OCI-M1 (cell line): ENCODE data around the gene ETV6.
"Not testable (repeated sequence)": the region's sequence is repeated elsewhere in the genome, so short reads cannot be mapped to it uniquely, and the experiment has no call there.

Experiments used
- DNase-seq: peaks from one replicate; lab custom pipeline; 2025; lab: John Stamatoyannopoulos, UW

The ETV6 gene

DNA sequence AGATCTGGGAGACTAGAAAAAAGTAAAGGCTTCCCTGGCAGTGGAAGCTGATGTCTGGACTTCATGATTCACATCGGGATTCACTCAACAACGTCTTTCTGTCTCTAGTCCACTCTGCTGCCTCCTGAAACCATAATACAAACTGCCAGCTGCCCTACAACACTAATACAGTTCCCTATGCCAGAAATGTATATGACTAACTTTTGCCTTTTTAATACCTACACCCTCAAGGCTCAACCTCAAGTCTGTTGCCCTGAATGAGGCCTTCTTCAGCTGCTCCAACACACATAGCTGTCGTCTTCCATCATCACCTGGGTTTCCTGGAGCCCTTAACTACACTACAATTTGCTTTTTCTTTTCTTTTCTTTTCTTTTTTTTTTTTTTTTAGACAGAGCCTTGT lies 238.6 kb downstream of the ETV6 start:
- no peak for DNase-seq

DNA sequence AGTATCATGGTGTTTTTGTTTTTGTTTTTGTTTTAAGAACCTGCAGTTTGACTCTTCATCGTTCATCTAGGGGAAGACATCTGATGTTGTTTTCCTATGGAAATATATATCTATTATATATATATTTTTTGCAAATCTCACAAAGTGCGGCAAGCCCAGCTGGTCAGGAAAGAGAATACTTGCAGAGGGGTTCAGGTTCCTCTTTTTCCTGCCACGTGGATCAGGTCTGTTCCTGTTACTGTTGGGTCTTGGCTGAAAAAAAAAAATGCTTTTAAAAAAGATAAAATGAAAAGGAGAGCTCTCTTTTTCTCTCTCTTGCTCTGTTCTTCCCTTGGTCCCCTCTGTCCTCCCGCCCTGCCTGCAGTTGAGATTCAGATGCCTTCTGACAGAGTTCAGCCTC lies 241.9 kb downstream of the ETV6 start:
- DNase-seq: no peak

DNA sequence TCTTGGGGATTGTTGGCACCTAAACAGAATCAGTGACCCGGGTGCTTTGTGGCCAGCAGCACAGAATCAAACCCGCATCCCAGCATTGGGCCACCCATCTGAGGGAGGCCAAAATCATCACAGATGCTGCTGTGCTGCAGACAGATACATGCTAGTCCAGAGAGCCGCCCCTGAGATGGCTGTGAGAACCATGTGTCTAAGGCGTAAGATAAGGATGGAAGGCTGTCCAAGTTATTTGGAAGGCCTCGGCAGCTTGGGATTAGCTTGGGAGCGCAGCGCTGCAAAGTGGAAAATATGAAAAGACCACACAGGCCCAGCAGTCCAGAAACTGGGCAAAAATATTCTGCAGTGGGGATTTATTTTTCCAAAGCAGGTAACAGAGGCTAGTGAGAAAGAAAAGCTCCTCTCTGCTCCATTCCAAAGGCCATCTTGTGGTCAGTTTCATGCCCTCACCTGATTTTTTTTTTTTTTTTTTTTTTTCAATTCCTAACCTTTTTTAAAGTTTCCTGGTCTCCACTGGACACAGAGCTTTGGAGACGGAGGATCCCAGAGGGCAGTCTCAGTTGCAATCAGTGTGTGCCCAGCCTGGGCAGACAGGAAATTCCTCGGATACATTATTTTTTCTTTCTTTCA lies 242.4 kb downstream of the ETV6 start:
- no peak for DNase-seq

DNA sequence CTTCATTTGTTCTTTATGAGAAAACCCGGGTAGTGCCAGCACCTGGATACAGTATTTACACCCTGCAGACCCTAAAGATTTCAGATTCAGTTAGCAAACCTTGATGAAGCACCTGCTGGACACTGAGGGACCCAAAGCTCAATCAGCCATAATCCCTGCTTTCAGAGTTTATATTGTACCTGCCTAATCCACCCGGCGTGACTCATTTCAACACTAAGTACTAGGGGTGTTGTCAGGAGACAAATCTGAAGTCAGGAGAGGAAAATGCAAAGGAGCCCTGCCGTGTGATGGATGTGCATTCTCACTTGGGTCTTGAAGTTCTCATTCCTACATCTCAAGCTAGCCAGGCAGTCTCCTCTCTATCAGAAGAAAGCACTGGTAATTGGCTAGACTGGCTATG lies 244.5 kb downstream of the ETV6 start:
- DNase-seq: no peak

DNA sequence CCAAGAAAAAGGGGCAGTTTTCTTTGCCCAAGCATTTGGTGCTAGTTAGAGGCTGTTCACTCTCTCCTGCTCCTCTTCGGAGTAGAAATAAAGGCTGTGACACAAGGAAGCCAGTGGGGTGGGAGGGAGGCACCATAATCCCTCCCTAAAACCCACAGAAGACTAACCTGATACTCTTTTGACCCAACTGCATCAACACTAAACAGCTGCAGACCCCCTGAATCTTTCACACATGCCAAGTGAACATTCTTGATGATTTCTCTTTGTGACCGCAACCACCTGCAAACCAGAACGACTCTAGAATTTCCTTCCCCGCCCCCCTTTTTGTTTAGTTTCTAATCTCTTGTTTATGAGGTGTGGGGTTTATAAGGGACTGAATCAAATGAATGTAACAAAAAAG lies 245.4 kb downstream of the ETV6 start:
- DNase-seq: no peak

DNA sequence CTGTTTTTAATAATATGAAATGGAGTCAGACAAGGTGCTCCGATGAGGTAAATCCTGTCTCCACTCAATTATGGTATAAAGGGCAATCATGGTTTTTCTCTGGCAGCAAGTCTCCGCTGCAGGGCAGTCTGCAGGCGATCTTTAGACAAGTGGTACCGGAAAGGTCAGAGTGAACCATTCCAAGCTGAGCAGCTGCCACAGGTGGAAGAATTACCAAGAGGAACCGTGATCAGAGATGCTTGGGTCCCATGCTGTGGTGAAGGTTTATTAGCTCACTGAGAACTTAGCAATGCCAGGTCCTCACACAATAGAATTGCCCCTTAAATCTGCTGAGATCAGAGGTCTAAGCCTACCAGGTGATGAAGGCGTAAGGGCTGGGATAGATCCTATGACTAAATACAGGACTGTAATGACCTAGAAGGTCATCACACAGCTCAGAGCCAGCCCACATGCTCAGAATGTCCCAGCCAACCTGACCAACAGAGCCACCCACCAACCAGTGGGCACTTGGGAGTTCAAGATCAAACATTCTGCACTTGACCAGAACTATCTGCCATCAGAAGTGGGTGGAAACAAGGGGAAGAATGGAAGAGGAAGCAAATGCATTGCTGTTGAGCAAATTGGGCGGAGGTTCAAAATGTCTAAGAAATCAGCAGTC lies 246.1 kb downstream of the ETV6 start:
- DNase-seq: no peak

DNA sequence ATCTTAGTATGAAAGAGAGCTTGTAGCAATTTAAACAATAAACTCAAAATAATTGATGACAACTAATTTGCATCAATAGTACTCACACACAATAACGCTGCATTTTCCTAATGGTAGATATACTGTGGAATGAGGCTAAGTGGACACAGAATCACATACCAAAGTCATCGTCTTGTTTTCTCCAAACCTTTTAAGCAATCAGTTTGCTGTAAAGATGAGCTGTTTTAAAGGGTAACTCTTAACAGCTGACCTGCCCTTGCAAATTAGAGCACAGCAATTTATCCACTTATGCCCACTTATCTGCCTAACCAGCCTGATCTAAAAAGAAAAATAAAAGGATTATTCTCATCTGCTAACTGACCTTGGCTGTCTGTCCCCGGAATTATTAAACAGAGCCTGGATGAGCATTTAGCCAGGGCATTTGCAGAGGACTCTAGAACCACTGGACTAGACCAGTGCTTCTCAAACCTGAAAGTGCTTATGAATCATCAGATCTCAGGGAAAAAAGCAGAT lies 247.0 kb downstream of the ETV6 start:
- DNase-seq: no peak

DNA sequence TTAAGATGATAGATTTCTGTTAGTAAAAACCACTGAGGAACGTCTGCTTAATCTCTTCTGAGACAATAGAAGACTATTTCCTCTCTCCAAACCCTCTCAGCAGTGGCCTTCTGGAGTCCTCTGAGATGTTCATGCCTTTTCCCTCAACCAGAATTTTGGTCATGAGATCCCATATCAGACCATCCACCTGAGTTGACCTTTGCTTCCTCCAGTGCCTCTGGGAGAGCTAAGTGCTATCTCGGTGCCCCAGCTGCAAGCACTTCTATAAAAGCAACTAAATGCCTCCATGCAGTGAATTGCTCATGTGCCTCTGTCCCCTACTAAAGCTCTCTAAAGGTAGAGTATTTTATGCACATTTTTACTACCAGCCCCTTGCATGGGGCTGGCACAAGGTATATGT lies 248.4 kb downstream of the ETV6 start:
- peak; percentile 46 for DNase-seq

DNA sequence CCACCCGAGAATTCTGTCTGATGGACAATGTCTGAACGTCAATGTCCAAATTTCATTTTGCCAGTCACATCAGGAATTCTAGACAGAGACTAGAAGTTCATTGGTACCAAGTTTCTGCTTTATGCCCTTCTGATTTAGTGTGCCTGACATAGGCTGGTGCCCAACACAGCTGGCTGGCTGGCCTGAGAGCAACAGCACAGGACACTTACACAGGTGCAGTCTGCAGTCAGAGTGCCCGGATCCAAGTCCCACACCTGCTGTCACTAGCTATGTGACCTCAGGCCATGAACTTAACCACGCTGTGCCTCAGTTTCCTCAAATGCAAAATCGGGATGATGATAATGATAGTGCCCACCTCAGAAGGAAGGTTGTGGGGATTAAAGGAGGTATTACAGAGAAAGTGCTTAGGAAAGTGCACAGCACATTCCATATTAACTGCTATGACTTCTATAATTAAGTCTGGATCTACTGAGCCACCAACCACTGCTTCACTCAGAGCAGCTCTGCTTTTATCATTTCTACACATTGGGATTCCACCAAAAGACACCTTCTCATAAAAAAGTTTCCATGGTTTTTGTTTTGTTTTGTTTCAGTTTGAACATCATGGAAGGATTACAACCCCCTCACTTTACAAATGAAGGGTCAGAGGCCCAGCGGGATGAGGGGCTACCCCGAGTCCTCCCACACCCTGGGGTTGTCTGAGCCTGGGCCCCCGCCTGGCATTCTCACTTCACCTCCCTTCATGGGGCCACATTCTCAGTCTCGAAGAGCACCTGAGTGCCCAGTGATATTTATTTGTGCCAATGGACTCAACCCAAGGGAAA lies 252.4 kb downstream of the ETV6 start:
- no peak for DNase-seq

DNA sequence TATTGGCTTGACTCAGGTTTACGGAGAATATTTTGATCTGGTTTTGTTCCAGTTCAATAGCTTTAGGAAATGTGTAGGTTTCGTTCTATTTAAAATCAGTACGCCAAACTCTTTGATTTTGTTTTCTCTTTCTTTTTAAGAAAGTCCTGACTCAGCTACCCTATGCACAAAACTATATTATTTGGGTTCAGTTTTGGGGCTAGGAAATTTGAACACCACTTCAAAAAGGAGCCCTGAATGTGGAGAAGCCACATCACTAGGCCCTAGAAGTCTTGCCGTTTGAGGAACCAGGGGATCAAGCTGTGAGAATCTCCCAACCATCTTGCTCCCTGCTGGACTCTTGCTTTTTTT lies 253.0 kb downstream of the ETV6 start:
- DNase-seq: no peak

DNA sequence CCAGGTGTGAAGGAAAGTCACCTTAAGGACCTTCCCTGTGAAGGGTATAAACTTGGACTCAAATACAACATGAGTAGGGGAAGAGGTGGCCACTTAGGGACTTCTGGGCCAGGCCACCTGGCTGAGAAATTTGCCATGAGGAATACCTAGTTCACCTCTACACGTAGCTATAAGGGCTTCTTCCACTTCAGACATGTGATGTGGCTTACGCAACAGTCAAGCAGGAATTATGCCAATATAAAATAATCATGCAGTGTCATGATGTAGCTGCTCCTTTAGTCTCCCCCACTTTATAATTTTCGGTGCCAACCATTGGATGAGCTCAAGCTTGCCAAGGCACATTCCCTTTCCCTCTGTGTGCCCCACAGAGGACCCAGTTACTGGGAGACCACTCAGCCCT lies 254.7 kb downstream of the ETV6 start:
- no peak for DNase-seq

DNA sequence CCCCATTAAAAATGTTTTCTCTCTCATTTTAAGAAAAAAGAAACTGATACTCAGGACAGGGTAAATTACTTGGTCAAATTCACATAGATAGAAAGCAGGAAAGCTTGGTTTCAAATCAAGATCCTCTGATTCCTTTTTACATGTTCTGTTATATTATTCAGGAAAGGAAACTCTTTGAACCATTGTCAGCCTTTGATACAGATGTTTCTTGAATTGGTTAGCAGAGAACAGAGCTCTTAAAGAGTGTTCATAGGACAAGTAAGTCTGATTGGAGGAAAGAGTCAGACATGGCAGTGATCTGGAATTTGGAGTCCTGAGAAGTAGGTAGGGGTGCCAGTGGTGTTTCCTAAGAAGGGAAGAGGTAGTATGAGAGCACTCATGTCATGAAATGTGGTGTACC lies 256.1 kb downstream of the ETV6 start:
- DNase-seq: no peak

DNA sequence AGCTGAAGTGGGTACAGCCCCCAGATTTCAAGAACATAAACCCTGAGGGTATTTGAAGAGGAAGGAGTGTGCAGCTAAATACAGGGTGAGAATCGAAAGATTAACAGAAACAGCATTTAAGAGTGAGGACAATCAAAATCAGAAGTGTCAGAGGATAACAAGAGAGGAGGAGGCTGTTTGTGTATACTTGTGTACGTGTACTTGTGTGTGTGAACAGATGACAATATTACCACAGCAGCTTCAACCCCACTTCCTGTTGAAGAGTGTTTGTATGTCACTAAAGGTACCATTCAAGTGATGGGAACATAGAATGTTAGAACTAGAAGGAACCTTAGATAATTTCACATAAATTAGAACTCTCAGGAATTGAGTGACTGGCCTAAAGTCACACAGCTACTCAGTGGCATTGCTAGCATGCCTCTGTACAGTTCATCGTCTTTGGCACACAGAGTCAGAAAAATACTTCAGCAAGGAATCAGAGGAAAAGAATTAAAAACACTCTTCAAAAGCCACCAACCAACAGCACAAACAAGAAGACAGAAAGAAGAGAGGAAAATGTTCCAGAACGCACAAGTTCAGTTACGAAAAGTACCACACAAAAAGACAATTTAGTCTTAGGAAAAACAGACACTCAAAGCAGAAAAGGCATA lies 256.9 kb downstream of the ETV6 start:
- no peak for DNase-seq

DNA sequence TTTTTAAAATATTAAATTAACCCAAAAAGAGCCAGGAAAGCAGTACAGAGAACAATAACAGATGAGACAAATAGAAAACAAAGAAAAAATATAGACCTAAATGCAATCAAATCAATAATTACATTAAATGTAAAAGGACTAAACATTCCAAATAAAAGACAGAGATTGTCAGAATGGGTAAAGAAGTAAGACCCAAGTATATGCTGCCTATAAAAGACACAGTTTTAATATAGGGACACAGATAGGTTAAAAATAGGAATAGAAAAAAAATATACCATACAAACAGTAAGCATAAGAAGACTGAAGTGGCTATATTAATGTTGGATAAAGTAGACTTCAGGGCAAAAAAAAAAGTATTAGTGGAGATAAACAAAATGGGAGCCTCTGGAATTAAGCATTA lies 258.2 kb downstream of the ETV6 start:
- no peak for DNase-seq

DNA sequence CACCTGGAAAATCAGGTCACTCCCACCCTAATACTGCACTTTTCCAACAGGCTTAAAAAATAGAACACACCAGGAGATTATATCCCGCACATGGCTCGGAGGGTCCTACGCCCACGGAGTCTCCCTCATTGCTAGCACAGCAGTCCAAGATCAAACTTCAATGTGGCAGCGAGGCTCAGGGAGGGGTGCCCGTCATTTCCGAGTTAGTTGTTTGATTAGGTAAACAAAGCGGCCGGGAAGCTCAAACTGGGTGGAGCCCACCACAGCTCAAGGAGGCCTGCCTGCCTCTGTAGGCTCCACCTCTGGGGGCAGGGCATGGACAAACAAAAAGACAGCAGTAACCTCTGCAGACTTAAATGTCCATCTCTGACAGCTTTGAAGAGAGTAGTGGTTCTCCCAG lies 259.9 kb downstream of the ETV6 start:
- DNase-seq: not testable (repeated sequence)

DNA sequence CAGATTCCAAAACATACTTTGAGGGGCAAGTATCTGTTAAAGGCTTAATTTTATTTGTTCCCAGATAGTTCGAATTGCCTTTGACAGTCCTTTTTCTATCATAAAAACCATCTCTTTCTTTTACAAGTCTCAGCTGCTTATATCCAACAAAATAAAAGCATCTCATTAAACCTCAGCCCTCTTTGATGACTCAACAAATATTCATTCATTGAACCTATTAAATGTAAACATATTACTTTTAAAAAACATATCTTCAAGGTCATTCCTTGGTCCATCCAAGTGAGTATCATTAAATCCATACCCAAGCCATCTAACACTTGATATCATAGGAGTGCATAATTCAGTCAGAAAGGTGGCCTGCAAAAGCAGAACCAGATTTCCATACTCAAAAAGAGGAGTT lies 266.6 kb downstream of the ETV6 start:
- no peak for DNase-seq

DNA sequence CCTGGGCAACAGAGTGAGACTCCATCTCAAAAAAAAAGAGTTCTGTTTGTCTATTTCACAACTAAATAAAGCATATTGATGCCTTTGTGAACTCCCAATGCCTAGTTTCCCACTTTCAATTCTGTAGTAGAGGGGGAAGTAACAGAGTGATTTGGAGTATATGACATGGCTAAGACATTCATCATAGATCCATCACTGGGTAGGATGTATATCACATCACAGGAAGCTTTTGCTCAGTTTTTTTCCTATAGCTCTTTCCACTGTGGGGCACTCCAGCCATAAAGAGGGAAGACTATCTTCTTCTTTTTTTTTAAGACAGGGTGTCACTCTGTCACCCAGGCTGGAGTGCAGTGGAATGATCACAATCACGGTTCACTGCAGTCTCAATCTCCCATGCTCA lies 267.3 kb downstream of the ETV6 start:
- DNase-seq: no peak

DNA sequence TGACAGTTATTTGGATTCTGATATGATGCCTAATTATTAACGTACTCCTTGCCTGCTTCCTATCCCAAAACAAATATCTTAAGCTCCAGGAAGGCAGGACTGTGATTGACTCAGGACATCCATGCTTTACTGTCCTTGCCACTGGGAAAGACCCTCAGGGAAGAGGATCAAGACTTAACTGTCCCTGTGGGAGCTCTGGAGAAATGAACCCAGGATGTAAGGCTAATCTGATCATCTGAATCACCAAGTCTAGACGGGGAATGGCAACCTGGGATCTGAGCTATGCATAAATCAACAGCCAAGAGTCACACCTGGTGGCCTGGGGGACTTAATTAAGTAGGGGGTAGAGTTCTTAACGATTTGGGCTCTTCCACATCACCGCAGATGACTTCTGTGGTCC lies 268.0 kb downstream of the ETV6 start:
- DNase-seq: no peak

DNA sequence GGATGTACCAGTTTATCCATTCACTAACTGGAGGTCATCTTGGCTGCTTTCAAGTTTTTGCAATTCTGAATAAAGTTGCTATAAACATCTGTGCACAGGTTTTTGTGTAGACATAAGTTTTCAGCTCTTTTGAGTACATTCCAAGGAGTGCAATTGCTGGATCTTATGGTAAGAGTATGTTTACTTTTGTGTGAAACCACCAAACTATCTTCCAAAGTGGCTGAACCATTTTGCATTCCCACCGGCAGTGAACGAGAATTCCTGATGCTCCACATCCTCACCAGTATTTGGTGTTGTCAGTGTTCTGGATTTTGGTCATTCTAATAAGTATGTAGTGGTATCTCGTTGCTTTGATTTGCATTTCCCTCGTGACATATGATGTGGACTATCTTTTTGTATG lies 270.8 kb downstream of the ETV6 start:
- no peak for DNase-seq

DNA sequence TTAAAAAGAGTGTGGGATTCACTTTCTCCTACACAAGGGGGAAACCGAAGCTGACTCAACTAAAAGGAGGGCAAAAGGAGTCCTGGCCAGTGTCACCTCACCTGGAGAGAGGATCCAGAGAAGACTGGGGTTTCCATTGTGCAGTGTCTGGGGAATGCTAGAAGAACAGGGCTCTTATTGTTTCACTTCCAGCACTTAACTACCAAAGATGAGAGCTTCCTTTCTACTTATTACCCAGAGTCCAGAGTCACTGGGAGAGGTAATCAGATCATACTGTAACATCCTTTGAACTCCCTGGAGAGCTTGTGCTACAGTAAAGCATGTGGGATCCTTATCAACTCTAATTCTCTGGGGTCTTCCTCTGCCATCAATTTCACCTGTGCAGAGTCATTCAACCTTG lies 272.9 kb downstream of the ETV6 start:
- no peak for DNase-seq

DNA sequence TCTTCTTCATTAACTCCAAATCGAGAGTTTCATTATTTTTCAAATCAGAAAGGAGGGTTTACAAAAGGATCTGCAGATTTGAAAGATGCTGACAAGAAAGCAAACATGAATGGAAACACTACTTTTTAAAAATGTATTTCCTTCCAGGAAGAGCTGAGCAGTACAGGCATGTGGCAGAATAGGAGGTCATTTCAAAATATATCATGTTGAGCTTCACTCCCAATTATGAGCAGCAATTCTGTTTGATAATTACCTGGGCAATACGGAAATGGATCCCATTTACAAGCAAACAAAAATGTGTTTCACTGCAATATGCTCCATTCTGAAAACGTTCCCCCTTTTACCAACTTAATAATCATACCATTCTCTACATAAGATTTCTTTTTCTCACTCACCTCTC lies 273.6 kb downstream of the ETV6 start:
- no peak for DNase-seq

DNA sequence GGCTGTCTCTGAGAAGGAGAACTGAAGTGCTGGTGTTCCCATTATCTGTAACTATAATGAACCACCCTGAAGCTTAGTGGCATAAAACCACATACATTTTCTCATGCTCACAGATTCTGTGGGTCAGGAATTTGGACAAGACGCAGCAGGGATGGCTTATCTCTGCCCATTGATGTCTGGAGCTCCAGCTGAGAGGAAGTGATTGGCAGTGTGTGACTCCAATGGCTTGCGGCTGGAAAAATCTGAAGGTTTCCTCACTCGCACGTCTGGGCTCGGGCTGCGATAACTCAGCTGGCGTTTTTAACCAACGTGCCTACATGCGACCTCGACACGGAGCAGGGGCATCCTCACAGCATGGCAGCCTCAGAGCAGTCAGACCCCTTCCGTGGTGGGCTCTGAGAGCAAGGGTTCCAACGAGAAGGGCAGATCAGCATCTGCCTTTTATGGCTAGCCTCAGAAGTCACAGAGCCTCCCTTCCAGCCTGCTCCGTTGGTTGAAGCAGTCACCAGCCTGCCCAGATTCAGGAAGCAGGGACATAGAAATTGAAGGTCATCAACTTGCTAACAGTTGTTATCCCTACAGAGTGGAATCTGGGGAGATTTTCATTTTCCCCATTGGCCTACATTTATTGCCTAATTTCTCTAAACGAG lies 277.9 kb downstream of the ETV6 start:
- DNase-seq: peak; percentile 74
